ENCODE measurements around the gene SLC22A8. TPM values are rescaled to one million over a fixed set of nuclear protein-coding genes. Genes with fewer than 3 reads are reported as not detected.

The SLC22A8 gene
- total RNA-seq, 4 donors from 2014 or later: not detected

DNA sequence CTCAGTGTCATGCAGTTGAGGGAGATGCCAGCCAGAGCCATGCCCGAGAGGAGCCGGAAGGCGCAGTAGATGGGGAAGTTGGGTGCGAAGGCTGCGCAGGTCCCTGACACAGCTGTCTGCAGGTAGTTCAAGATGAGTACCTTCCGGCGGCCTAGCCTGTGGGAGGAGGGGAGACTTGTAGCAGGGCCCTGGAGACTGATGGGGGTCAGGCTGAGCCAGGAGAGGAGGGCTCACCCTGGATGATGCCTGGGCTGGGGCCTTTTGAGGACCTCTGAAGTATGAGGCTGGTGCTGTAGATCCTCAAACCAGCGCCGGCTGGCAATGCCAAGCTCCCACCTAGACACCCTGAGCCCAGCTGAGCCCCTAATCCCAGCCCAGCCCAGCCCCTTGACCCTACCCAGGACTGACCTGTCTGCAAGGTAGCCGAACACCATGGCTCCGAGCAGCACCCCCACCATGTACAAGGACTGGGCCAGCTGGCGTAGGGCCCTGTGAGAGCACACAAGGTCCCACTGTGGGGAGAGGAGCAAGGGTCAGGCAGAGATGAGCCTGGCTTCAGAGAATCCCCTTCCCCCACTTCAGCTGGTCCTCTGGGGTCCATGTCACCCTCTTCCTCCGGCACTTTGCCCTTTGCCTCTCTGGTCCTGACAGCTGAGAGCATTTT is 32.0 kb downstream of the SLC22A8 start:
- TF ChIP-seq, protein P1, sequence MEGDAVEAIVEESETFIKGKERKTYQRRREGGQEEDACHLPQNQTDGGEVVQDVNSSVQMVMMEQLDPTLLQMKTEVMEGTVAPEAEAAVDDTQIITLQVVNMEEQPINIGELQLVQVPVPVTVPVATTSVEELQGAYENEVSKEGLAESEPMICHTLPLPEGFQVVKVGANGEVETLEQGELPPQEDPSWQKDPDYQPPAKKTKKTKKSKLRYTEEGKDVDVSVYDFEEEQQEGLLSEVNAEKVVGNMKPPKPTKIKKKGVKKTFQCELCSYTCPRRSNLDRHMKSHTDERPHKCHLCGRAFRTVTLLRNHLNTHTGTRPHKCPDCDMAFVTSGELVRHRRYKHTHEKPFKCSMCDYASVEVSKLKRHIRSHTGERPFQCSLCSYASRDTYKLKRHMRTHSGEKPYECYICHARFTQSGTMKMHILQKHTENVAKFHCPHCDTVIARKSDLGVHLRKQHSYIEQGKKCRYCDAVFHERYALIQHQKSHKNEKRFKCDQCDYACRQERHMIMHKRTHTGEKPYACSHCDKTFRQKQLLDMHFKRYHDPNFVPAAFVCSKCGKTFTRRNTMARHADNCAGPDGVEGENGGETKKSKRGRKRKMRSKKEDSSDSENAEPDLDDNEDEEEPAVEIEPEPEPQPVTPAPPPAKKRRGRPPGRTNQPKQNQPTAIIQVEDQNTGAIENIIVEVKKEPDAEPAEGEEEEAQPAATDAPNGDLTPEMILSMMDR (IDR thresholded peaks at IDR 0.05): no peak
- TF ChIP-seq POLR2A (IDR thresholded peaks at IDR 0.05) (no peak), EP300 (IDR thresholded peaks at IDR 0.05) (no peak), POLR2AphosphoS5 (IDR thresholded peaks at IDR 0.05) (no peak)
- no peaks in the 10 kb centered on the region for H3K4me1 ChIP-seq
- H3K27ac ChIP-seq: no peak overlapping the region
- no peaks in the 10 kb centered on the region for H3K36me3 ChIP-seq
- 88 to 92% methylated on average over 2 to 6 of the region's 13 CpGs for WGBS, 2 donors (ENCODE audit: low coverage in 1 of 2)
- no peaks in the 10 kb centered on the region for H3K27me3 ChIP-seq
- H3K4me3 ChIP-seq: no peak overlapping the region
- ATAC-seq: no peak
- H3K9me3 ChIP-seq: no peaks in the 10 kb centered on the region

DNA sequence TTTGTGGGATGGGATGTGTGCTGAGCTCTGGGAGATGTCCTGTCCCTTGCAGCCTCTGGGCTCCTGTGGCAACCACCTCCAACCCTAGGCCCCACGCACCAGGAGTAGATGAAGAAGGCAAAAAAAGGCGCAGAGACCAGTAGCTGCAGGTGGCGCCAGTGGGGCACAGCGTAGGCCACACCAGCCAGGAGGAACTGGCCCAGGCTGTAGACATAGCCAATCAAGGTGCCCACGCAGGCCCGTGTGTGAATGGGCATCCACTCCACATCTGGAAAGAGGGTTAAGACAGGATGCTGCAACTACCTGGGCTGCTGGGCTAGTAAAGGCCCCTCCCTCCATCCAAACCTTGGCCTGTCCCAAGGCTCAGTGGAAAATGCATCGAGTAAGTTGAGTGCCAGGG is 33.9 kb downstream of the SLC22A8 start:
- H3K36me3 ChIP-seq: no peaks in the 10 kb centered on the region
- no peaks in the 10 kb centered on the region for H3K4me1 ChIP-seq
- H3K27ac ChIP-seq: no peak overlapping the region
- TF ChIP-seq EP300 (IDR thresholded peaks at IDR 0.05): no peak
- TF ChIP-seq POLR2AphosphoS5 (IDR thresholded peaks at IDR 0.05): no peak
- TF ChIP-seq, protein P1 (IDR thresholded peaks at IDR 0.05): no peak
- no peak for TF ChIP-seq POLR2A (IDR thresholded peaks at IDR 0.05)
- 100% methylated on average over 1 of the region's 7 CpGs; no CpG with 5 or more reads in 1 of the 2 donors for WGBS, 2 donors (ENCODE audit: low coverage in 1 of 2)
- H3K27me3 ChIP-seq: no peaks in the 10 kb centered on the region
- ATAC-seq: no peak
- H3K4me3 ChIP-seq: no peak overlapping the region
- H3K9me3 ChIP-seq: no peaks in the 10 kb centered on the region

DNA sequence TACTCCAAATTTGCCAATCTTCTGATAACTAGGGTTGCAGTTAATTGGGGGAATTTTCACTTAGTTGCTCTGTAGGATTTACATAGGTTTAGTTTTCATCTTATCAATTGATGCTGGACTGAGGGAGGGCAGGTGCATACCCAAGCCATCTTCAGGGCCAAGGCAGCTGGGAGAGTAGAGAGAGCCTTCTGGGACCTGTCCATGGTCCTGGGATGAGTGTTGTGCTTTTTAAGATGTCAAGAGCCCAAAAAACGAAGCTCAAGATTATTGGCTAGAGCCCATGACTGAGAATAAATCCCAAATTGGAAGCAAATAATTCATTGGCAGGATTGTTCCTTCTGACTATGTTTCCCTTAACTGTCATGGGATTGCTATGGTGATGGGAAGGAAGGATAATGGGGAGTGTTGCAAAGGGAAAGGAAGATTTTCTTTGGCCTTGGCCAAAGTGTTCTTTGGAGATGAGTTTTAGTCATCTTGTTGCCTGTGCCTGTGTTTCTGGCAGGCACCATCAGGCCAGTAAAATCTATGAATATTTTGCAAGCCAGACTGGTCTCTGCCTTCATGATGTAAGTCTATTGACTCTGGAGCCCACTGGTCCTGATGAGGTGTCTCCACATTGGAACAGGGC is 35.4 kb downstream of the SLC22A8 start:
- TF ChIP-seq EP300 (IDR thresholded peaks at IDR 0.05): no peak
- TF ChIP-seq, protein P1 (IDR thresholded peaks at IDR 0.05): no peak
- no peak for TF ChIP-seq POLR2A (IDR thresholded peaks at IDR 0.05)
- no peak for TF ChIP-seq POLR2AphosphoS5 (IDR thresholded peaks at IDR 0.05)
- H3K27ac ChIP-seq: no peak overlapping the region
- ATAC-seq: no peak
- WGBS, 2 donors (ENCODE audit: low coverage in 1 of 2): 22 to 33% methylated on average over 1 of the region's 1 CpG
- no peaks in the 10 kb centered on the region for H3K27me3 ChIP-seq
- no peaks in the 10 kb centered on the region for H3K9me3 ChIP-seq
- peaks cover 0 to 2% (median 0%) of the 10 kb centered on the region in 3 donors for H3K4me1 ChIP-seq
- H3K4me3 ChIP-seq: no peak overlapping the region
- H3K36me3 ChIP-seq: no peaks in the 10 kb centered on the region

DNA sequence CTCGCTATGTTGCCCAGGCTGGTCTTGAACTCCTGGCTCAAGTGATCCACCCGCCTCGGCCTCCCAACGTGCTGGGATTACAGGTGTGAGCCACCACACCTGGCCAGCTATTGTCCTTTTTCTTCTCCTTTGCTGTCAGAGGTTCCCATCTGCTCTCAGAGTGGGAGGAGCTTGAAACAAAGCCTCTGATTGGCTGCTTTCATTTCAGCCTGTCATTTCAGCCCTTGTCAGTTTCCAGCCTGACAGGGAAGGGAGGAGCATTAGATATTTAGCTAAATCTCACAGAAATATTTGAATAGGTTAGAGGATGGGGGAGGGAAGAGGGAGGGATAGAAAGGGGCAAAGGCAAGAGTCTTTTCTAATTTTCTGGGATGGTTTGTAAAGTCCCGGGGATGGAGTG is 39.5 kb downstream of the SLC22A8 start:
- ATAC-seq: no peak
- Histone ChIP-seq H3K9me3 (no peaks in the 10 kb centered on the region), H3K36me3 (no peaks in the 10 kb centered on the region), H3K4me1 (peaks cover 0 to 11% (median 2%) of the 10 kb centered on the region in 3 donors), H3K4me3 (no peak overlapping the region), H3K27ac (no peak overlapping the region), H3K27me3 (no peaks in the 10 kb centered on the region)
- no peak for TF ChIP-seq POLR2A (IDR thresholded peaks at IDR 0.05)
- TF ChIP-seq EP300 (IDR thresholded peaks at IDR 0.05): no peak
- TF ChIP-seq, protein P1 (IDR thresholded peaks at IDR 0.05): no peak
- TF ChIP-seq POLR2AphosphoS5 (IDR thresholded peaks at IDR 0.05): no peak
- 32 to 73% methylated on average over 2 to 4 of the region's 5 CpGs for WGBS, 2 donors (ENCODE audit: low coverage in 1 of 2)

All from gastroesophageal sphincter (tissue), 4 donors.